Stimulated activated CD8-positive, alpha-beta memory T cell treated with anti-CD3 and anti-CD28 coated beads, Interleukin-7, amount 100 ng/mL, for 4 hours (primary cell): ENCODE results near the gene UXS1.

Source experiments
- DNase-seq, 2 donors: peaks; one replicate each; pipeline ENCODE4 v3.0.0-alpha.2; 2020; ENCODE audit warnings: low read depth in 2 of 2

The UXS1 gene

GRCh38 chr2:106109675-106110424 is 84.3 kb downstream of the UXS1 start:
- no peak for DNase-seq

GRCh38 chr2:106108791-106109190 is 85.3 kb downstream of the UXS1 start:
- no peak for DNase-seq

GRCh38 chr2:106108351-106108750 is 85.8 kb downstream of the UXS1 start:
- DNase-seq: no peak

GRCh38 chr2:106107509-106108131 is 86.5 kb downstream of the UXS1 start:
- DNase-seq: peak in 1 of 2 donors; percentile 33

GRCh38 chr2:106106622-106107508 is 87.2 kb downstream of the UXS1 start:
- DNase-seq: no peak

GRCh38 chr2:106105151-106105922 is 88.8 kb downstream of the UXS1 start:
- no peak for DNase-seq

- peak; percentile 36 to 55 for DNase-seq
These were observed 89.6 kb downstream of the UXS1 start for GRCh38 chr2:106104332-106105062.

- DNase-seq: no peak
These were observed 94.4 kb downstream of the UXS1 start for GRCh38 chr2:106099691-106100090.

GRCh38 chr2:106098664-106099063 is 95.4 kb downstream of the UXS1 start:
- no peak for DNase-seq

GRCh38 chr2:106098081-106098480 is 96.0 kb downstream of the UXS1 start:
- DNase-seq: no peak

- DNase-seq: no peak
These were observed 96.8 kb downstream of the UXS1 start for GRCh38 chr2:106097038-106098000.

- no peak for DNase-seq
These were observed 97.6 kb downstream of the UXS1 start for GRCh38 chr2:106096299-106097037.

GRCh38 chr2:106095478-106096298 is 98.4 kb downstream of the UXS1 start:
- DNase-seq: peak; percentile 59 to 70

- DNase-seq: peak; percentile 44 to 47
These were observed 99.8 kb downstream of the UXS1 start for GRCh38 chr2:106094131-106094841.

GRCh38 chr2:106090916-106091618 is 103.0 kb downstream of the UXS1 start:
- DNase-seq: no peak

- DNase-seq: no peak
These were observed 104.5 kb downstream of the UXS1 start for GRCh38 chr2:106089611-106090010.
